Cardiac fibroblast (primary cell): ENCODE results near the gene LRP5.

ENCODE experiments used
- DNase-seq, 2 donors: peaks; one replicate each; pipeline versions ENCODE4 v3.0.0 to v3.0.0-alpha.2; 2010; ENCODE audit warnings: low read depth in 2 of 2
- H3K4me3 ChIP-seq, 2 donors: replicated peaks in 1 of 2; 1 replicate in 1 of 2; 2 replicates in 1 of 2; pipeline ENCODE4 v1.5.1; 2011; ENCODE audit warnings: low read depth in 2 of 2, low read length in 2 of 2, mild to moderate bottlenecking in 2 of 2, moderate library complexity in 1 of 2
- TF ChIP-seq, protein P1 (sequence below): IDR thresholded peaks from one replicate; pipeline ENCODE4 v1.5.1; 2011; ENCODE audit warnings: low read depth, mild to moderate bottlenecking, low read length, inconsistent platforms

The LRP5 gene

DNA sequence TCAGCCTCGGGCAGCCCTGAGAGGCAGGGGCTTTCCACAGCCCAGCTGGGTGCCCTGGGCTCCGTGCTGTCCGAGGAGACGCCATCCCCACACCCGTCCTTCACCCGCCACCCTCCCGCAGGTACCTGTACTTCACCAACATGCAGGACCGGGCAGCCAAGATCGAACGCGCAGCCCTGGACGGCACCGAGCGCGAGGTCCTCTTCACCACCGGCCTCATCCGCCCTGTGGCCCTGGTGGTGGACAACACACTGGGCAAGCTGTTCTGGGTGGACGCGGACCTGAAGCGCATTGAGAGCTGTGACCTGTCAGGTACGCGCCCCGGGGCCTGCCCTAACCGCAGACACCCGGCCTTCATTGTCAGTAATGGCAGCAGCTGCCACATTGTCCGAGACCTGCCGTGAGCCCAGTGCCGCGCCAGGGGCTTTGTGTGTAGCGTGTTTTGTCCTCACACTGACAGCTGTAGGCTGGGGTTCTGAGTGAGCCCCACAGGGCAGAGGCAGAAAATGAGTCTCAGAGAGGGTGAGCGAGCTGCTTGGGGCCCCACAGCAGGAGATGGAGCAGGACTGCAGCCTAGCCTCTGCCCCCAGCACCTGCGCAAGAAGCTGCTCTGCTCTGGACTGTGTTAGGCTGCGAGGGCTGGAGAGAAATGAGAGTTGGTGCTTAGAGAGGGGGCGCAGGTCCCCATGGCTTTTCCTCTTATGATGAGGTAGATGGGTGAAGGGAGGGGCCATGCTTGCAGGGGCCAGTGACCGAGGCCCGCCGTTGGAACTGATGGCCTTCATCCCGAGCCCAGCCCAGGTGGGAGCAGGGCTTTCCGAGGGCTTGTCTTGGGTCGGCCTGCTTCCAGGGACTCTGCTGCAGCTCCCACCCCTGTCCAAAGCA, 112.8 kb downstream of the LRP5 start:
- no peak for DNase-seq
- H3K4me3 ChIP-seq: no peak overlapping the region
- TF ChIP-seq, protein P1, sequence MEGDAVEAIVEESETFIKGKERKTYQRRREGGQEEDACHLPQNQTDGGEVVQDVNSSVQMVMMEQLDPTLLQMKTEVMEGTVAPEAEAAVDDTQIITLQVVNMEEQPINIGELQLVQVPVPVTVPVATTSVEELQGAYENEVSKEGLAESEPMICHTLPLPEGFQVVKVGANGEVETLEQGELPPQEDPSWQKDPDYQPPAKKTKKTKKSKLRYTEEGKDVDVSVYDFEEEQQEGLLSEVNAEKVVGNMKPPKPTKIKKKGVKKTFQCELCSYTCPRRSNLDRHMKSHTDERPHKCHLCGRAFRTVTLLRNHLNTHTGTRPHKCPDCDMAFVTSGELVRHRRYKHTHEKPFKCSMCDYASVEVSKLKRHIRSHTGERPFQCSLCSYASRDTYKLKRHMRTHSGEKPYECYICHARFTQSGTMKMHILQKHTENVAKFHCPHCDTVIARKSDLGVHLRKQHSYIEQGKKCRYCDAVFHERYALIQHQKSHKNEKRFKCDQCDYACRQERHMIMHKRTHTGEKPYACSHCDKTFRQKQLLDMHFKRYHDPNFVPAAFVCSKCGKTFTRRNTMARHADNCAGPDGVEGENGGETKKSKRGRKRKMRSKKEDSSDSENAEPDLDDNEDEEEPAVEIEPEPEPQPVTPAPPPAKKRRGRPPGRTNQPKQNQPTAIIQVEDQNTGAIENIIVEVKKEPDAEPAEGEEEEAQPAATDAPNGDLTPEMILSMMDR: no peak

DNA sequence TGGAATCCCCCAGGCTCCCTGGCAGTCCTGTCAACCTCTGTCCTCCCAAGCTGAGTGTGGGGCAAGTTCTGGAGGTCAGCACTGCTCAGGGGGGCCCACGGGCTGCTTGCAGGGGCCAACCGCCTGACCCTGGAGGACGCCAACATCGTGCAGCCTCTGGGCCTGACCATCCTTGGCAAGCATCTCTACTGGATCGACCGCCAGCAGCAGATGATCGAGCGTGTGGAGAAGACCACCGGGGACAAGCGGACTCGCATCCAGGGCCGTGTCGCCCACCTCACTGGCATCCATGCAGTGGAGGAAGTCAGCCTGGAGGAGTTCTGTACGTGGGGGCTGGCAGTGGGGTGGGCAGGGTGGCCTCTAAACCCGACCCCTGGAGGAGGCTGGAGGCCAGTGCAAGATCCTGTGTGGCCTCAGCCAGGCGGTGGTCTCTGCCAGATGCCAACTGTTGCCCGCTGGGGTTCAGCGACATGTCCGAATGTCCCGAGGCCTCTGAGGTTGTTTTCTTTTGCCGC, 113.5 kb downstream of the LRP5 start:
- no peak overlapping the region for H3K4me3 ChIP-seq
- TF ChIP-seq, protein P1: no peak
- no peak for DNase-seq

DNA sequence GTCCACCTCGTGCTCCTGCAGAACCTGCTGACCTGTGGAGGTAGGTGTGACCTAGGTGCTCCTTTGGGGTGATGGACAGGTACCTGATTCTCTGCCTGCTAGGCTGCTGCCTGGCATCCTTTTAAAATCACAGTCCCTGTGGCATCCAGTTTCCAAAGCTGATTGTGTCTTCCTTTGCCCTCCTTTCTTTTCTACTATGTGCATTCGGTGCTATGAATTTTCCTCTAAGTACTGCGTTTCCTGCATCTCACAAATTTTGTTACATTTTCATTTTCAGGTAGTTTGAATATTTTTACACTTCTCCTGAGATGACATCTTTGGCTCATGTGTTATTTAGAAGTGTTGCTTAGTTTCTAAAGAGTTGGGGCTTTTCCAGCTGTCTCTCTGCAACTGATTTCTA, 117.3 kb downstream of the LRP5 start:
- DNase-seq: no peak
- H3K4me3 ChIP-seq: no peak overlapping the region
- TF ChIP-seq, protein P1: no peak

DNA sequence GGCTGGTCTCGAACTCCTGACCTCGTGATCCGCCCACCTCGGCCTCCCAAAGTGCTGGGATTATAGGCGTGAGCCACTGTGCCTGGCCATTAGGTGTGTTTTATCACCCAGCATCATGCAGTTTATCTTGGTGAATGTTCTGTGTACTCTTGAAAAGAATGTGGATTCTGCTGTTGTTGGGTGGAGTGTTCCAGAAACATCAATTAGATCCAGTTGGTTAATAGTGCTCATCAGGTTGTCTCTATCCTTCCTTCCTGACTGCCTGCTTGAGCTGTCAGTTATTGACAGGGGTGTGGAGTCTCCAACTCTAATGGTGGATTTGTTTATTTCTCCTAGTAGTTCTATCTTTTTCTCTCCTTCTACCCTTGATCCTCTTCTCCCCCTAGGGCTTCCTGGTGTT, 118.0 kb downstream of the LRP5 start:
- TF ChIP-seq, protein P1: no peak
- no peak overlapping the region for H3K4me3 ChIP-seq
- no peak for DNase-seq

DNA sequence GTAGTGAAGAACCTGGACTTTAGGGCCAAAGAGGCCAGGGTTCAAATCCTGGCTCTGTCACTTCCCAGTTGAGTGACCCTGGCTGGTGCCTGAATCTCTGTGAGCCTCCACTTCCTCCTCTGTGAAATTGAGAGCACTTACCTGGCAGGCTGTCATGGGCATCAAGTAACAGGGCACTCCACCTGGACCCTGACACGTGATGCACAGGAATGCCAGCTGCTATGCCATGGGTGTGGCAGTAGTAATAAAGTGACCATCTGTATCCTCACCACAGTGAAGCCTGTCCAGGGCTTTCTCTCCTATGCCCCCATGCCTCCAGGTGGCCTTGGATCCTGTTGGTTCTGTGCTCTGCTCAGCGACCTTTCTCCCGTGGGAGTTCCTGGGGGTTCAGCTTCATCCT, 118.4 kb downstream of the LRP5 start:
- H3K4me3 ChIP-seq: no peak overlapping the region
- TF ChIP-seq, protein P1: no peak
- no peak for DNase-seq

DNA sequence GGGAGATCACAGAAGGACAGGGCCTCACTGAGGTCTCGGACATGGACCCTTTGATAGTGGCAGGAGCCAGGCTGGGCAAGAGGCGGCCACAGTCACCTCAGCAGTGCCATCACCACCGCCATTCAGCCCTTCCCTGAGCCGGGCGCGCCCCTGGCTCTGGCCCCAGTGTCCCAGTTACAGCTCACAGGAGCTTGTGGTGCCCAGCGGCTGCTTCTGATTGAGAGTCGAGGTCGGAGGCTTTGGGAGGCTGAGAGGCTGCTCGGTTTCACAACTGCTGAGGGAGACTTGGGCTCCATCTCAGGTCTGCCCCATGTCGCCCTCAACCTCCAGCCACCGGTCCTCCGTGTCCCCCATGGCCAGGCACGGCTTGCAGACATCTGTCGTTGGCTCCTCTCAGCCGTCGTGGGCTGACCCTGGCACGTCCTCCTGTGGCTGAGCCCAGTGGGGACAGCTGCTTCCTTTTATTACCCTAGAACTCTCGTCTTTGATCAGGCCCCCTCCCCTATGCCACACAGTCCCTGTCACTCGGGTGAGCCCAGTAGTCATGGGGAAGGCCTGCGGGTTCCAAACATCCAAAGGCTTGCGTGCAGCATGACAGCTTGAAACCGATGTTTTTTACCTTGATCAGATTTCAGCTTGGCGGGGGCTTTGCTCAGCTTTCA, 119.7 kb downstream of the LRP5 start:
- no peak for DNase-seq
- H3K4me3 ChIP-seq: no peak overlapping the region
- TF ChIP-seq, protein P1: no peak
